CD4-positive, alpha-beta T cell treated with Interleukin-15 for 4 hours (primary cell): ENCODE measurements around the gene ANO7.

ENCODE experiments used
- DNase-seq: peaks from one replicate; pipeline ENCODE4 v3.0.0-alpha.2; 2020; ENCODE audit warnings: low spot score

The ANO7 gene

GRCh38 chr2:241208058-241208457, 19.6 kb downstream of the ANO7 start:
- DNase-seq: no peak

GRCh38 chr2:241209271-241209670, 20.8 kb downstream of the ANO7 start:
- DNase-seq: no peak

- no peak for DNase-seq
These were observed 22.8 kb downstream of the ANO7 start for GRCh38 chr2:241211276-241211675.

- no peak for DNase-seq
These were observed 24.6 kb downstream of the ANO7 start for GRCh38 chr2:241213041-241213440.

- DNase-seq: no peak
These were observed 25.1 kb downstream of the ANO7 start for GRCh38 chr2:241213567-241213966.

- no peak for DNase-seq
These were observed 25.7 kb downstream of the ANO7 start for GRCh38 chr2:241214209-241214608.

GRCh38 chr2:241214766-241215165, 26.3 kb downstream of the ANO7 start:
- DNase-seq: no peak

GRCh38 chr2:241215421-241215820, 26.9 kb downstream of the ANO7 start:
- no peak for DNase-seq

GRCh38 chr2:241216211-241216761, 27.8 kb downstream of the ANO7 start:
- DNase-seq: no peak

- no peak for DNase-seq
These were observed 29.0 kb downstream of the ANO7 start for GRCh38 chr2:241217320-241218031.

- no peak for DNase-seq
These were observed 29.9 kb downstream of the ANO7 start for GRCh38 chr2:241218131-241219029.

GRCh38 chr2:241219030-241219382, 30.5 kb downstream of the ANO7 start:
- no peak for DNase-seq

GRCh38 chr2:241219856-241220356, 31.4 kb downstream of the ANO7 start:
- no peak for DNase-seq

- no peak for DNase-seq
These were observed 34.9 kb downstream of the ANO7 start for GRCh38 chr2:241223211-241224017.

- DNase-seq: no peak
These were observed 35.8 kb downstream of the ANO7 start for GRCh38 chr2:241224018-241224850.

GRCh38 chr2:241224851-241225438, 36.5 kb downstream of the ANO7 start:
- no peak for DNase-seq

GRCh38 chr2:241225545-241225944, 37.1 kb downstream of the ANO7 start:
- DNase-seq: no peak

- no peak for DNase-seq
These were observed 37.5 kb downstream of the ANO7 start for GRCh38 chr2:241225983-241226382.

GRCh38 chr2:241226723-241227572, 38.5 kb downstream of the ANO7 start:
- no peak for DNase-seq

GRCh38 chr2:241227594-241227993, 39.1 kb downstream of the ANO7 start:
- no peak for DNase-seq
